Keratinocyte (primary cell): ENCODE data around the gene GNAL. TPM values are rescaled to one million over a fixed set of nuclear protein-coding genes. Genes with fewer than 3 reads are reported as not detected.

Experiments used
- DNase-seq: peaks from one replicate; pipeline ENCODE4 v3.0.0-alpha.2; 2011; ENCODE audit warnings: low read depth, missing footprints, low spot score
- FAIRE-seq: peaks from 2 replicates; lab custom pipeline; 2011; peaks lifted over from hg19 to GRCh38; lab: Jason Lieb, UNC
- H2AFZ ChIP-seq: 2 replicates; pipeline ENCODE4 v1.6.0; 2012; ENCODE audit warnings: low read length, control low read depth, inconsistent platforms; ENCODE audit not compliant: control insufficient read depth
- H3K27ac ChIP-seq: 2 replicates; pipeline ENCODE4 v1.5.1; 2011; ENCODE audit warnings: low read length; ENCODE audit not compliant: control insufficient read depth, insufficient read depth
- H3K27me3 ChIP-seq: 3 replicates; pipeline ENCODE4 v1.6.0; 2011; ENCODE audit warnings: low read length; ENCODE audit not compliant: control insufficient read depth, insufficient read depth; ENCODE audit errors: extremely low read depth
- H3K36me3 ChIP-seq, 2 experiments: 2 replicates in 1 of 2; 3 replicates in 1 of 2; pipeline ENCODE4 v1.5.1; 2011; ENCODE audit warnings: low read length in 2 of 2, mild to moderate bottlenecking in 1 of 2; ENCODE audit not compliant: control insufficient read depth in 2 of 2, insufficient read depth in 2 of 2; ENCODE audit errors: extremely low read depth in 1 of 2
- H3K4me1 ChIP-seq: 3 replicates; pipeline ENCODE4 v1.5.1; 2011; ENCODE audit warnings: low read length; ENCODE audit not compliant: control insufficient read depth, insufficient read depth; ENCODE audit errors: extremely low read depth
- H3K4me2 ChIP-seq: 3 replicates; pipeline ENCODE4 v1.6.0; 2011; ENCODE audit warnings: low read depth, low read length; ENCODE audit not compliant: control insufficient read depth, insufficient read depth; ENCODE audit errors: extremely low read depth
- H3K4me3 ChIP-seq, 3 experiments: fragments of 200-600 bp in 1 of 3; sonication (generic) in 1 of 3; 2 replicates in 2 of 3; 3 replicates in 1 of 3; pipeline ENCODE4 v1.5.1; 2011 to 2016; ENCODE audit warnings: low read length in 3 of 3, mild to moderate bottlenecking in 3 of 3, control low read depth in 2 of 3, inconsistent platforms in 1 of 3, low read depth in 1 of 3, mixed read lengths in 1 of 3, mixed run types in 1 of 3, moderate library complexity in 1 of 3; ENCODE audit not compliant: control insufficient read depth in 2 of 3, insufficient read depth in 2 of 3; ENCODE audit errors: extremely low read depth in 1 of 3
- H3K79me2 ChIP-seq: 2 replicates; pipeline ENCODE4 v1.6.0; 2012; ENCODE audit warnings: low read length; ENCODE audit not compliant: control insufficient read depth, insufficient read depth
- H3K9ac ChIP-seq: 3 replicates; pipeline ENCODE4 v1.6.0; 2011; ENCODE audit warnings: low read length; ENCODE audit not compliant: control insufficient read depth, insufficient read depth; ENCODE audit errors: extremely low read depth
- H3K9me1 ChIP-seq: 3 replicates; pipeline ENCODE4 v1.6.0; 2011; ENCODE audit warnings: low read length; ENCODE audit not compliant: control insufficient read depth, insufficient read depth; ENCODE audit errors: extremely low read depth
- H3K9me3 ChIP-seq: 2 replicates; pipeline ENCODE4 v1.5.1; 2012; ENCODE audit warnings: low read depth, low read length; ENCODE audit not compliant: control insufficient read depth
- H4K20me1 ChIP-seq: 3 replicates; pipeline ENCODE4 v1.6.0; 2011; ENCODE audit warnings: low read length; ENCODE audit not compliant: control insufficient read depth, insufficient read depth; ENCODE audit errors: extremely low read depth
- EZH2 ChIP-seq: IDR thresholded peaks from one replicate; pipeline ENCODE4 v1.6.1; 2012; ENCODE audit warnings: inconsistent platforms, mild to moderate bottlenecking, low read length, moderate library complexity
- dilution Hi-C: fragments of 300-500 bp; cut with MboI; formaldehyde crosslinking; loops from one replicate; pipeline ENCODE4 v1.7.0; 2020; ENCODE audit warnings: low sequenced_read_pairs; ENCODE audit not compliant: extremely low pct_ligation_motif_present
- polyA plus RNA-seq, 5 experiments: library from polyadenylated mRNA; depleted of rRNA in 3 of 5; stranded (reverse) in 3 of 5; stranded (forward) in 1 of 5; unstranded in 1 of 5; fragments of >200 nt; gene quantifications; 1 replicate in 1 of 5; 2 replicates in 3 of 5; 3 replicates in 1 of 5; pipeline versions ENCODE4 v1.2.1 to v1.2.3, GENCODE V29; 2011 to 2012; ENCODE audit warnings: missing spikeins in 2 of 5, low read depth in 1 of 5, low replicate concordance in 1 of 5
- TF ChIP-seq, protein P1 (sequence below), 3 experiments: IDR thresholded peaks in 1 of 3; conservative IDR thresholded peaks in 1 of 3; optimal IDR thresholded peaks in 1 of 3; 2 replicates in 2 of 3; 3 replicates in 1 of 3; pipeline versions ENCODE3 to v1.5.1; 2011; ENCODE audit warnings: low read length in 3 of 3, mild to moderate bottlenecking in 3 of 3, moderate library complexity in 2 of 3, control low read depth in 1 of 3, inconsistent platforms in 1 of 3; ENCODE audit not compliant: insufficient read depth in 2 of 3; ENCODE audit errors: extremely low read depth in 1 of 3

GNAL gene
- polyA plus RNA-seq, 1 donor (not counting 4 experiments of a cell fraction or from before 2014, with no cell fraction given): 30.0 TPM

DNA sequence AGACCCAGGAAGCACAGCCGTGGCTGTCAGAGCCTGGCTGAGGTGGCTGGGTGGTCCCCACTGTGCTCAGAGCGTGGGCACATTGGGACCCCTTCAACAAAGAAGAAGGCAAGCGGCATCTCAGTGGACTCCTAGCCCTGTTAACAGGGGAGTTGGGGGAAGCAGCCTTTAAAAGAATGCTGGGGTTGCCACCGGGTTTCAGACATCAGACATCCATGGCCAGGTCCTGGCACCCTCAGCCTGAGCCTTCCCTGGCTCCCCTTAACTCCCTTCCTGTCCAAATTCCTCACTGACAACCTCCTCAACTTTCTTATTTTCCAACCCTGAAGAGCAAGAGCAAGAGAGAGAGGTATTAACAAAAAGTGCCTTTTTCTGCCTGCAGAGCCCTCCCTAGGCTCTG is 24.8 kb upstream of the GNAL start:
- peaks cover 11% of the 10 kb centered on the region for H3K4me1 ChIP-seq
- H2AFZ ChIP-seq: no peak overlapping the region
- TF ChIP-seq, protein P1, sequence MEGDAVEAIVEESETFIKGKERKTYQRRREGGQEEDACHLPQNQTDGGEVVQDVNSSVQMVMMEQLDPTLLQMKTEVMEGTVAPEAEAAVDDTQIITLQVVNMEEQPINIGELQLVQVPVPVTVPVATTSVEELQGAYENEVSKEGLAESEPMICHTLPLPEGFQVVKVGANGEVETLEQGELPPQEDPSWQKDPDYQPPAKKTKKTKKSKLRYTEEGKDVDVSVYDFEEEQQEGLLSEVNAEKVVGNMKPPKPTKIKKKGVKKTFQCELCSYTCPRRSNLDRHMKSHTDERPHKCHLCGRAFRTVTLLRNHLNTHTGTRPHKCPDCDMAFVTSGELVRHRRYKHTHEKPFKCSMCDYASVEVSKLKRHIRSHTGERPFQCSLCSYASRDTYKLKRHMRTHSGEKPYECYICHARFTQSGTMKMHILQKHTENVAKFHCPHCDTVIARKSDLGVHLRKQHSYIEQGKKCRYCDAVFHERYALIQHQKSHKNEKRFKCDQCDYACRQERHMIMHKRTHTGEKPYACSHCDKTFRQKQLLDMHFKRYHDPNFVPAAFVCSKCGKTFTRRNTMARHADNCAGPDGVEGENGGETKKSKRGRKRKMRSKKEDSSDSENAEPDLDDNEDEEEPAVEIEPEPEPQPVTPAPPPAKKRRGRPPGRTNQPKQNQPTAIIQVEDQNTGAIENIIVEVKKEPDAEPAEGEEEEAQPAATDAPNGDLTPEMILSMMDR (optimal IDR thresholded peaks at IDR 0.05 in 1 of 3, IDR thresholded peaks at IDR 0.05 in 1 of 3, conservative IDR thresholded peaks at IDR 0.05 in 1 of 3; ENCODE audit: extremely low read depth in 1 of 3, insufficient read depth in 2 of 3, low read length in 3 of 3): no peak
- TF ChIP-seq EZH2: no peak
- H4K20me1 ChIP-seq: no peaks in the 10 kb centered on the region
- FAIRE-seq: no peak
- no peak overlapping the region for H3K27ac ChIP-seq
- H3K9me1 ChIP-seq: no peaks in the 10 kb centered on the region
- no peak for DNase-seq
- no peak overlapping the region for H3K4me3 ChIP-seq
- no peaks in the 10 kb centered on the region for H3K79me2 ChIP-seq
- no peaks in the 10 kb centered on the region for H3K36me3 ChIP-seq
- no peak overlapping the region for H3K9ac ChIP-seq
- H3K4me2 ChIP-seq: no peak overlapping the region
- H3K9me3 ChIP-seq: no peaks in the 10 kb centered on the region
- H3K27me3 ChIP-seq: no peaks in the 10 kb centered on the region
- dilution Hi-C loops: no loop called here

DNA sequence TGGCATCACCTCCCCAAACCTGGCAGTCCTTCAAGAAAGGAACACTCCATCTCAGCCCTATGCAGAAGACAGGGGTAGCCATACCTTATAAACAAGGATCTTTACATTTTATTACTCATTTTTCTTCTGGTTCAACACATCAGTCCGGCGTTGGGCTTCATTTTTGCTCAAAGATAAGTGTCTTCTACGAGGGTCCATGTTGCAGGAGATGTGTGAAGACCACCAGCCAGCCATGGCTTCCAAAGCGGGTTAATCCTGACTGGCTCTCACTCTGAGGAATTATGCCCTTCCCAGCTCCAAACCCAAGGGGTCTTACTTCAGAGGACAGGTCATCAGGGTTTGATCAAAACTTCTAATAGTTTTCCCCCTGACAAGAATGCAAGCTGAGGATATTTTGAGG is 23.9 kb upstream of the GNAL start:
- no peaks in the 10 kb centered on the region for H3K79me2 ChIP-seq
- no peak overlapping the region for H3K4me2 ChIP-seq
- FAIRE-seq: no peak
- H3K4me3 ChIP-seq: no peak overlapping the region
- H3K27ac ChIP-seq: no peak overlapping the region
- no peak overlapping the region for H2AFZ ChIP-seq
- no peak overlapping the region for H3K9ac ChIP-seq
- no peaks in the 10 kb centered on the region for H3K36me3 ChIP-seq
- DNase-seq: no peak
- dilution Hi-C loops: no loop called here
- H3K4me1 ChIP-seq: peaks cover 16% of the 10 kb centered on the region
- H4K20me1 ChIP-seq: no peaks in the 10 kb centered on the region
- H3K27me3 ChIP-seq: no peaks in the 10 kb centered on the region
- no peaks in the 10 kb centered on the region for H3K9me3 ChIP-seq
- TF ChIP-seq, protein P1 (optimal IDR thresholded peaks at IDR 0.05 in 1 of 3, IDR thresholded peaks at IDR 0.05 in 1 of 3, conservative IDR thresholded peaks at IDR 0.05 in 1 of 3; ENCODE audit: extremely low read depth in 1 of 3, insufficient read depth in 2 of 3, low read length in 3 of 3): no peak
- no peak for TF ChIP-seq EZH2
- H3K9me1 ChIP-seq: no peaks in the 10 kb centered on the region
